Measurements from ENCODE around the gene UVRAG. TPM values are rescaled to one million over a fixed set of nuclear protein-coding genes. Genes with fewer than 3 reads are reported as not detected.
"Not testable (repeated sequence)": the region's sequence is repeated elsewhere in the genome, so short reads cannot be mapped to it uniquely, and the experiment has no call there.

Gene UVRAG
- total RNA-seq, 2 donors from 2014 or later: 18.6 to 20.7 TPM

GRCh38 chr11:75850787-75851186, 35.8 kb downstream of the UVRAG start:
- DNase-seq (no peak), ATAC-seq (replicated peaks in 1 of 2) (no peak)
- H3K27ac Mint-ChIP-seq: no peak overlapping the region
- H3K4me3 Mint-ChIP-seq: no peak overlapping the region
- no peaks in the 10 kb centered on the region for H3K9me3 Mint-ChIP-seq
- no peaks in the 10 kb centered on the region for H3K27me3 Mint-ChIP-seq (ENCODE audit: low read depth)
- peaks cover 0 to 2% of the 10 kb centered on the region in 2 donors for H3K36me3 Mint-ChIP-seq (ENCODE audit: insufficient read depth in 2 of 2)
- H3K4me1 Mint-ChIP-seq (ENCODE audit: low read depth): no peaks in the 10 kb centered on the region

- Mint-ChIP-seq H3K36me3 (ENCODE audit: insufficient read depth in 2 of 2) (peaks cover 0 to 2% of the 10 kb centered on the region in 2 donors), H3K27ac (no peak overlapping the region)
These were observed 36.2 kb downstream of the UVRAG start for GRCh38 chr11:75851203-75851602.

GRCh38 chr11:75852406-75853017, 37.5 kb downstream of the UVRAG start:
- Mint-ChIP-seq H3K36me3 (ENCODE audit: insufficient read depth in 2 of 2) (peaks cover 2% of the 10 kb centered on the region in 2 donors), H3K9me3 (no peaks in the 10 kb centered on the region), H3K27me3 (ENCODE audit: low read depth) (no peaks in the 10 kb centered on the region), H3K4me3 (no peak overlapping the region), H3K4me1 (ENCODE audit: low read depth) (no peaks in the 10 kb centered on the region), H3K27ac (no peak overlapping the region)
- DNase-seq: no peak
- ATAC-seq (replicated peaks in 1 of 2): no peak

More at GRCh38 chr11:75851203-75851602, 36.2 kb downstream of the UVRAG start:
- Mint-ChIP-seq H3K27me3 (ENCODE audit: low read depth) (no peaks in the 10 kb centered on the region), H3K9me3 (no peaks in the 10 kb centered on the region), H3K4me3 (no peak overlapping the region), H3K4me1 (ENCODE audit: low read depth) (no peaks in the 10 kb centered on the region)
- ATAC-seq (replicated peaks in 1 of 2) (no peak), DNase-seq (no peak)

GRCh38 chr11:75853563-75853962, 38.6 kb downstream of the UVRAG start:
- H3K27ac Mint-ChIP-seq; H3K9me3 Mint-ChIP-seq; DNase-seq; H3K4me1 Mint-ChIP-seq (ENCODE audit: low read depth); H3K27me3 Mint-ChIP-seq (ENCODE audit: low read depth); H3K36me3 Mint-ChIP-seq (ENCODE audit: insufficient read depth in 2 of 2); ATAC-seq (replicated peaks in 1 of 2); H3K4me3 Mint-ChIP-seq: not testable (repeated sequence)

GRCh38 chr11:75853971-75854370, 39.0 kb downstream of the UVRAG start:
- Mint-ChIP-seq H3K9me3 (no peaks in the 10 kb centered on the region), H3K36me3 (ENCODE audit: insufficient read depth in 2 of 2) (peaks cover 2% of the 10 kb centered on the region in 2 donors), H3K27ac (no peak overlapping the region), H3K4me3 (no peak overlapping the region), H3K27me3 (ENCODE audit: low read depth) (no peaks in the 10 kb centered on the region), H3K4me1 (ENCODE audit: low read depth) (no peaks in the 10 kb centered on the region)
- DNase-seq (no peak), ATAC-seq (replicated peaks in 1 of 2) (no peak)

- Mint-ChIP-seq H3K4me1 (ENCODE audit: low read depth) (no peaks in the 10 kb centered on the region), H3K4me3 (no peak overlapping the region), H3K27ac (no peak overlapping the region), H3K36me3 (ENCODE audit: insufficient read depth in 2 of 2) (peaks cover 2% of the 10 kb centered on the region in 2 donors), H3K27me3 (ENCODE audit: low read depth) (no peaks in the 10 kb centered on the region), H3K9me3 (no peaks in the 10 kb centered on the region)
- no peak for DNase-seq
- ATAC-seq (replicated peaks in 1 of 2): no peak
These were observed 40.2 kb downstream of the UVRAG start for GRCh38 chr11:75855206-75855605.

GRCh38 chr11:75856912-75857311, 41.9 kb downstream of the UVRAG start:
- peaks cover 2% of the 10 kb centered on the region in 2 donors for H3K36me3 Mint-ChIP-seq (ENCODE audit: insufficient read depth in 2 of 2)
- H3K27me3 Mint-ChIP-seq (ENCODE audit: low read depth): no peaks in the 10 kb centered on the region
- ATAC-seq (replicated peaks in 1 of 2) (no peak), DNase-seq (no peak)
- no peaks in the 10 kb centered on the region for H3K9me3 Mint-ChIP-seq
- H3K4me1 Mint-ChIP-seq (ENCODE audit: low read depth): no peaks in the 10 kb centered on the region
- H3K27ac Mint-ChIP-seq: no peak overlapping the region
- H3K4me3 Mint-ChIP-seq: no peak overlapping the region

- no peaks in the 10 kb centered on the region for H3K9me3 Mint-ChIP-seq
- peak overlapping the region; percentile 55 for H3K27ac Mint-ChIP-seq
- ATAC-seq (replicated peaks in 1 of 2) (no peak), DNase-seq (no peak)
- no peaks in the 10 kb centered on the region for H3K27me3 Mint-ChIP-seq (ENCODE audit: low read depth)
- no peaks in the 10 kb centered on the region for H3K4me1 Mint-ChIP-seq (ENCODE audit: low read depth)
- no peak overlapping the region for H3K4me3 Mint-ChIP-seq
- H3K36me3 Mint-ChIP-seq (ENCODE audit: insufficient read depth in 2 of 2): peaks cover 2% of the 10 kb centered on the region in 2 donors
These were observed 43.0 kb downstream of the UVRAG start for GRCh38 chr11:75858042-75858441.

- H3K4me3 Mint-ChIP-seq: no peak overlapping the region
These were observed 43.6 kb downstream of the UVRAG start for GRCh38 chr11:75858613-75859012.

GRCh38 chr11:75859614-75860013, 44.6 kb downstream of the UVRAG start:
- no peak overlapping the region for H3K4me3 Mint-ChIP-seq
- H3K27me3 Mint-ChIP-seq (ENCODE audit: low read depth): no peaks in the 10 kb centered on the region
- H3K36me3 Mint-ChIP-seq (ENCODE audit: insufficient read depth in 2 of 2): peaks cover 2% of the 10 kb centered on the region in 2 donors
- ATAC-seq (replicated peaks in 1 of 2): no peak
- no peak overlapping the region for H3K27ac Mint-ChIP-seq
- no peaks in the 10 kb centered on the region for H3K9me3 Mint-ChIP-seq
- DNase-seq: no peak
- no peaks in the 10 kb centered on the region for H3K4me1 Mint-ChIP-seq (ENCODE audit: low read depth)

More at GRCh38 chr11:75858613-75859012, 43.6 kb downstream of the UVRAG start:
- peak overlapping the region; percentile 55 for H3K27ac Mint-ChIP-seq
- no peak for ATAC-seq (replicated peaks in 1 of 2)
- DNase-seq: no peak
- H3K27me3 Mint-ChIP-seq (ENCODE audit: low read depth): no peaks in the 10 kb centered on the region
- no peaks in the 10 kb centered on the region for H3K4me1 Mint-ChIP-seq (ENCODE audit: low read depth)
- H3K36me3 Mint-ChIP-seq (ENCODE audit: insufficient read depth in 2 of 2): peaks cover 2% of the 10 kb centered on the region in 2 donors
- no peaks in the 10 kb centered on the region for H3K9me3 Mint-ChIP-seq

- DNase-seq: no peak
- no peaks in the 10 kb centered on the region for H3K9me3 Mint-ChIP-seq
- no peak overlapping the region for H3K27ac Mint-ChIP-seq
- H3K27me3 Mint-ChIP-seq (ENCODE audit: low read depth): no peaks in the 10 kb centered on the region
- H3K36me3 Mint-ChIP-seq (ENCODE audit: insufficient read depth in 2 of 2): peaks cover 0 to 2% of the 10 kb centered on the region in 2 donors
- no peak overlapping the region for H3K4me3 Mint-ChIP-seq
- H3K4me1 Mint-ChIP-seq (ENCODE audit: low read depth): peaks cover 4% of the 10 kb centered on the region
- ATAC-seq (replicated peaks in 1 of 2): no peak
These were observed 47.4 kb downstream of the UVRAG start for GRCh38 chr11:75862437-75862836.

- DNase-seq (peak; percentile 26 to 49), ATAC-seq (replicated peaks in 1 of 2) (no peak)
- H3K9me3 Mint-ChIP-seq: no peaks in the 10 kb centered on the region
- peaks cover 11% of the 10 kb centered on the region for H3K4me1 Mint-ChIP-seq (ENCODE audit: low read depth)
- H3K27ac Mint-ChIP-seq: peak overlapping the region; percentile 86
- peaks cover 0 to 2% of the 10 kb centered on the region in 2 donors for H3K36me3 Mint-ChIP-seq (ENCODE audit: insufficient read depth in 2 of 2)
- H3K27me3 Mint-ChIP-seq (ENCODE audit: low read depth): no peaks in the 10 kb centered on the region
- no peak overlapping the region for H3K4me3 Mint-ChIP-seq
These were observed 52.9 kb downstream of the UVRAG start for GRCh38 chr11:75867778-75868374.

GRCh38 chr11:75868990-75869389, 54.0 kb downstream of the UVRAG start:
- no peak overlapping the region for H3K4me3 Mint-ChIP-seq
- peaks cover 0 to 2% of the 10 kb centered on the region in 2 donors for H3K36me3 Mint-ChIP-seq (ENCODE audit: insufficient read depth in 2 of 2)
- no peak overlapping the region for H3K27ac Mint-ChIP-seq
- H3K4me1 Mint-ChIP-seq (ENCODE audit: low read depth): peaks cover 22% of the 10 kb centered on the region
- H3K27me3 Mint-ChIP-seq (ENCODE audit: low read depth): no peaks in the 10 kb centered on the region
- H3K9me3 Mint-ChIP-seq: no peaks in the 10 kb centered on the region
- no peak for DNase-seq
- no peak for ATAC-seq (replicated peaks in 1 of 2)
